NCI-H460 (cell line): ENCODE data around the gene ZNF547. TPM values are rescaled to one million over a fixed set of nuclear protein-coding genes. Genes with fewer than 3 reads are reported as not detected.
"Not testable (repeated sequence)": the region's sequence is repeated elsewhere in the genome, so short reads cannot be mapped to it uniquely, and the experiment has no call there.

Source experiments
- DNase-seq: peaks from one replicate; pipeline ENCODE4 v3.0.0-alpha.2; 2016; ENCODE audit warnings: low read depth; ENCODE audit errors: extremely low read depth
- total RNA-seq: library from RNA; depleted of rRNA; stranded (reverse); fragments of >200 nt; shearing (Covaris generic); gene quantifications from 2 replicates; pipeline ENCODE4 v1.2.3, GENCODE V29; 2014

Gene ZNF547
- total RNA-seq, 1 experiment from 2014 or later = 1.6 TPM

GRCh38 chr19:57366776-57367175 is 3.4 kb downstream of the ZNF547 start:
- DNase-seq = no peak

GRCh38 chr19:57374179-57374578 is 10.8 kb downstream of the ZNF547 start:
- no peak for DNase-seq

- DNase-seq = not testable (repeated sequence)
Observed at GRCh38 chr19:57374647-57375046, 11.3 kb downstream of the ZNF547 start.

GRCh38 chr19:57376151-57376550 is 12.8 kb downstream of the ZNF547 start:
- no peak for DNase-seq

GRCh38 chr19:57377498-57378146 is 14.3 kb downstream of the ZNF547 start:
- no peak for DNase-seq

- DNase-seq = no peak
Observed at GRCh38 chr19:57380923-57381322, 17.6 kb downstream of the ZNF547 start.

GRCh38 chr19:57382806-57383488 is 19.6 kb downstream of the ZNF547 start:
- DNase-seq = no peak

- no peak for DNase-seq
Observed at GRCh38 chr19:57389194-57389729, 25.9 kb downstream of the ZNF547 start.

- peak; percentile 91 for DNase-seq
Observed at GRCh38 chr19:57389730-57390598, 26.6 kb downstream of the ZNF547 start, which contains the start of gene ZNF548. Gene ZNF548, plus strand, starts transcription at chr19:57389854. Its CDS starts 246 bp downstream, at chr19:57390100.

- no peak for DNase-seq
Observed at GRCh38 chr19:57395710-57396109, 32.4 kb downstream of the ZNF547 start.

GRCh38 chr19:57398868-57399267 is 35.5 kb downstream of the ZNF547 start:
- no peak for DNase-seq

GRCh38 chr19:57403737-57404563 is 40.6 kb downstream of the ZNF547 start:
- no peak for DNase-seq

- no peak for DNase-seq
Observed at GRCh38 chr19:57406516-57407123, 43.3 kb downstream of the ZNF547 start.

- peak; percentile 83 for DNase-seq
Observed at GRCh38 chr19:57410877-57411671, 47.7 kb downstream of the ZNF547 start, which contains the start of gene ZNF17. Gene ZNF17, plus strand, starts transcription at chr19:57411161. Its CDS starts 2,455 bp downstream, at chr19:57413616.

- no peak for DNase-seq
Observed at GRCh38 chr19:57419439-57419838, 56.1 kb downstream of the ZNF547 start.

- no peak for DNase-seq
Observed at GRCh38 chr19:57421037-57421436, 57.7 kb downstream of the ZNF547 start.
